ENCODE data around the gene DNTT.

- TF ChIP-seq, protein P1, sequence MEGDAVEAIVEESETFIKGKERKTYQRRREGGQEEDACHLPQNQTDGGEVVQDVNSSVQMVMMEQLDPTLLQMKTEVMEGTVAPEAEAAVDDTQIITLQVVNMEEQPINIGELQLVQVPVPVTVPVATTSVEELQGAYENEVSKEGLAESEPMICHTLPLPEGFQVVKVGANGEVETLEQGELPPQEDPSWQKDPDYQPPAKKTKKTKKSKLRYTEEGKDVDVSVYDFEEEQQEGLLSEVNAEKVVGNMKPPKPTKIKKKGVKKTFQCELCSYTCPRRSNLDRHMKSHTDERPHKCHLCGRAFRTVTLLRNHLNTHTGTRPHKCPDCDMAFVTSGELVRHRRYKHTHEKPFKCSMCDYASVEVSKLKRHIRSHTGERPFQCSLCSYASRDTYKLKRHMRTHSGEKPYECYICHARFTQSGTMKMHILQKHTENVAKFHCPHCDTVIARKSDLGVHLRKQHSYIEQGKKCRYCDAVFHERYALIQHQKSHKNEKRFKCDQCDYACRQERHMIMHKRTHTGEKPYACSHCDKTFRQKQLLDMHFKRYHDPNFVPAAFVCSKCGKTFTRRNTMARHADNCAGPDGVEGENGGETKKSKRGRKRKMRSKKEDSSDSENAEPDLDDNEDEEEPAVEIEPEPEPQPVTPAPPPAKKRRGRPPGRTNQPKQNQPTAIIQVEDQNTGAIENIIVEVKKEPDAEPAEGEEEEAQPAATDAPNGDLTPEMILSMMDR (IDR thresholded peaks at IDR 0.05): no peak
- no peak for TF ChIP-seq POLR2A (IDR thresholded peaks at IDR 0.05)
Measured at GRCh38 chr10:96309628-96310320, 5.5 kb downstream of the DNTT start.

Data from lower leg skin (tissue), 3 donors.